Measurements from ENCODE around the gene LRP1B. TPM values are rescaled to one million over a fixed set of nuclear protein-coding genes. Genes with fewer than 3 reads are reported as not detected.

Gene LRP1B
- total and polyA plus RNA-seq, 8 donors, result 0.03 to 1.6 (median 0.84) TPM

GRCh38 chr2:141271346-141271745, 859.5 kb downstream of the LRP1B start:
- Histone ChIP-seq H3K36me3 (no peaks in the 10 kb centered on the region), H3K4me3 (no peak overlapping the region), H3K4me1 (no peaks in the 10 kb centered on the region), H3K27ac (no peak overlapping the region), H3K27me3 (no peaks in the 10 kb centered on the region), H3K9me3 (peaks cover 0 to 13% of the 10 kb centered on the region in 2 donors)
- TF ChIP-seq, protein P1, sequence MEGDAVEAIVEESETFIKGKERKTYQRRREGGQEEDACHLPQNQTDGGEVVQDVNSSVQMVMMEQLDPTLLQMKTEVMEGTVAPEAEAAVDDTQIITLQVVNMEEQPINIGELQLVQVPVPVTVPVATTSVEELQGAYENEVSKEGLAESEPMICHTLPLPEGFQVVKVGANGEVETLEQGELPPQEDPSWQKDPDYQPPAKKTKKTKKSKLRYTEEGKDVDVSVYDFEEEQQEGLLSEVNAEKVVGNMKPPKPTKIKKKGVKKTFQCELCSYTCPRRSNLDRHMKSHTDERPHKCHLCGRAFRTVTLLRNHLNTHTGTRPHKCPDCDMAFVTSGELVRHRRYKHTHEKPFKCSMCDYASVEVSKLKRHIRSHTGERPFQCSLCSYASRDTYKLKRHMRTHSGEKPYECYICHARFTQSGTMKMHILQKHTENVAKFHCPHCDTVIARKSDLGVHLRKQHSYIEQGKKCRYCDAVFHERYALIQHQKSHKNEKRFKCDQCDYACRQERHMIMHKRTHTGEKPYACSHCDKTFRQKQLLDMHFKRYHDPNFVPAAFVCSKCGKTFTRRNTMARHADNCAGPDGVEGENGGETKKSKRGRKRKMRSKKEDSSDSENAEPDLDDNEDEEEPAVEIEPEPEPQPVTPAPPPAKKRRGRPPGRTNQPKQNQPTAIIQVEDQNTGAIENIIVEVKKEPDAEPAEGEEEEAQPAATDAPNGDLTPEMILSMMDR (IDR thresholded peaks at IDR 0.05), result no peak
- DNase-seq (no peak), ATAC-seq (no peak)
- intact Hi-C loops (cut with DNase I), result no loop called here

DNA sequence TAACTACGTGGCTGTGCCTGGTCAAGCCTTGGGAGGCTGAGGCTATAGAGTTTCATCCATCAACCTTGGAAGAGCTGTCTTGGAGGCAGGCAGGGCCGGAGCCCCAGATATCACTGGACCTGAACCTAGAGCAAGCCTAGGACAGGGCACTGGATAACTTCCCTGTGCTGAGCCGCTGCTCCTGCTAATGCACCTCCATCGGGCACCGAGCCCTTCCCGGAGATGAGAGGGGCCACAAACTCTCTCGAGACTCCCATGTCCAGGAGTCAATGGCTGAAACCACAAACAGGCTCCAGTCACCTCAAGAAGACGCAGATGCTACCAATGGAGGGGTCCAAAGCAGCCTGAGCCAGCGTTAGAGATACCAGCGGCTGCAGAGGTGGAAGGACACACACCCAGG, 866.0 kb downstream of the LRP1B start:
- DNase-seq (no peak), ATAC-seq (no peak)
- Histone ChIP-seq H3K9me3 (peaks cover 0 to 6% of the 10 kb centered on the region in 2 donors), H3K27ac (no peak overlapping the region), H3K36me3 (no peaks in the 10 kb centered on the region), H3K27me3 (no peaks in the 10 kb centered on the region), H3K4me1 (no peaks in the 10 kb centered on the region), H3K4me3 (no peak overlapping the region)
- intact Hi-C loops (cut with DNase I), result no loop called here
- TF ChIP-seq, protein P1 (IDR thresholded peaks at IDR 0.05), result no peak

- intact Hi-C loops (cut with DNase I), result no loop called here
- Histone ChIP-seq H3K9me3 (peaks cover 0 to 6% of the 10 kb centered on the region in 2 donors), H3K4me3 (no peak overlapping the region), H3K4me1 (no peaks in the 10 kb centered on the region), H3K36me3 (no peaks in the 10 kb centered on the region), H3K27me3 (no peaks in the 10 kb centered on the region), H3K27ac (no peak overlapping the region)
- DNase-seq (no peak), ATAC-seq (no peak)
- TF ChIP-seq, protein P1 (IDR thresholded peaks at IDR 0.05), result no peak
Measured at GRCh38 chr2:141260911-141261310, 869.9 kb downstream of the LRP1B start.

- no peak overlapping the region for H3K27ac ChIP-seq
- H3K4me3 ChIP-seq, result no peak overlapping the region
- ATAC-seq, result no peak
- peaks cover 0 to 1% of the 10 kb centered on the region in 2 donors for H3K9me3 ChIP-seq
- TF ChIP-seq, protein P1 (IDR thresholded peaks at IDR 0.05), result no peak
- intact Hi-C loops (cut with DNase I), result no loop called here
- H3K27me3 ChIP-seq, result no peaks in the 10 kb centered on the region
- H3K36me3 ChIP-seq, result no peaks in the 10 kb centered on the region
- no peaks in the 10 kb centered on the region for H3K4me1 ChIP-seq
- DNase-seq, result no peak
Measured at GRCh38 chr2:141259683-141260082, 871.1 kb downstream of the LRP1B start.

GRCh38 chr2:141242008-141242407, 888.8 kb downstream of the LRP1B start:
- intact Hi-C loops (cut with DNase I), result no loop called here
- DNase-seq (no peak), ATAC-seq (no peak)
- Histone ChIP-seq H3K4me3 (no peak overlapping the region), H3K27me3 (no peaks in the 10 kb centered on the region), H3K9me3 (peaks cover 0 to 2% of the 10 kb centered on the region in 2 donors), H3K4me1 (no peaks in the 10 kb centered on the region), H3K27ac (no peak overlapping the region), H3K36me3 (no peaks in the 10 kb centered on the region)
- TF ChIP-seq, protein P1 (IDR thresholded peaks at IDR 0.05), result no peak

Data from left lung (tissue), 10 donors.